AG20443 (cell line): ENCODE results near the gene EPO.
"Not testable (repeated sequence)": the region's sequence is repeated elsewhere in the genome, so short reads cannot be mapped to it uniquely, and the experiment has no call there.

ENCODE experiments used
- DNase-seq: peaks from one replicate; pipeline ENCODE4 v3.0.0; 2012; ENCODE audit warnings: low spot score, mixed read lengths

Gene EPO

DNA sequence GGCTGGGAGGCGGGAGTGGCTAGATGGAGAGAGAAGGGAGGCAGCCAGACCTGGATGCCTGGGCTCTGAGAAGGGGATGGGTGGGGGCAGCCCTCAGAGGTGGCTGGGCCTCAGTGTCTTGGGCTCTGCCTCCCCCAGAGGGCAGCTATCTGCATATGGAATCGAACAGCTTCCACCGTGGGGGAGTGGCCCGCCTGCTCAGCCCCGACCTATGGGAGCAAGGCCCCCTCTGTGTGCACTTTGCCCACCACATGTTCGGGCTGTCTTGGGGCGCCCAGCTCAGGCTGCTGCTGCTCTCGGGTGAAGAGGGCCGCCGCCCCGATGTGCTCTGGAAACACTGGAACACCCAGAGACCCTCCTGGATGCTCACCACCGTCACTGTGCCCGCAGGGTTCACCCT, 16.4 kb downstream of the EPO start:
- no peak for DNase-seq

DNA sequence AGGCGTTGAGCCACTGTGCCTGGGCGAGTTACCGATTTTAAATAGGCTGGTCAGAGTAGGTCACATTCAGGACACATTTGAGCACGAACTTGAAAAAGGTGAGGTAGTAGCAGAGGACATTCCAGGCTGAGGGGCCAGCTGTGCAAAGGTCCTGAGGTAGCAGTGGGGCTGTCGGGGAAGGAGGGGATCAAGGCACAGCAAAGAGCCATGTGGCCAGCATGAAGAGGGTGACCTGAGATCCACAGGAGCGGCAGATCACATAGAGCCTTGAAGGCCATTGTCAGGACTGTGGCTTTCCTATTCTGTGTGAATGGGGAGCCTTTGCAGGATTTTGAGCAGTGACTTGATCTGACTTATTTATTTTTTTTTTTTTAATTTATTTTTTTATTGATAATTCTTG, 19.7 kb downstream of the EPO start:
- DNase-seq = no peak

DNA sequence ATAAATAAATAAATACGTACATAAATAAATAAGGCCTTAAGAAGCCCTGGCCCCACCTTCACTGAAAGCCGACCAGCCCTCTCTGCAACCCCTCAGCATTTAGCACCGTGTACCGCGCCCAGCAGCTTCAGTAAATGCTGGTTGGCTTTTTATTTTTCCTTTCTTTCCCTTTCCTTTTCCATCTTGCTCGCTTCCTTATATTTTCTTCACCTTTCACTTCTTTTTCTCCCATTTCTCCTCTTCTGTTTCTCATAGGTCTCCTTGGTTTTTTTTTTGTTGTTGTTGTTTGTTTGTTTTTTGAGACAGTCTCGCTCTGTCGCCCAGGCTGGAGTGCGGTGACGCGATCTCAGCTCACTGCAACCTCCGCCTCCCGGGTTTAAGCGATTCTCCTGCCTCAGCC, 24.3 kb downstream of the EPO start:
- no peak for DNase-seq

DNA sequence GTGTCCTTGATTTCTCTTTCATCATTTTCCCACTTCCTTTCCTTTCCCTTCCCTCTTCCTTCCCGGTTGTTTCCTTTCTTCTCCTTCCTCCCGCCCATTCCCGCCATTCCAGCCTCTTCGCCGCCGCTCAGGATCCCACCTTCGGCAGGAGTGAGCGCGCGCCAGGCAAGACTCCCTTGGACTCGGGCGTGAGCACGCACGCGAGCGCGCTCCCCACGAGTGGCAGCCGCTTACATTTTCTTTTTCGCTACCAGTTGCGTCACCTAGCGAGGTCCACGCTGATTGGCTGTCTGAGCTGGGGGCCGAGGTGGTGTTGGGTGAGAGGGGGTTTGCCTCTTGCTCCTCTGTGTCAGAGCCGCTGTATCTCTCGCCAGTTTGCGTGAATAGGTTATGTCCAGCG, 24.9 kb downstream of the EPO start:
- peak; percentile 82 for DNase-seq

DNA sequence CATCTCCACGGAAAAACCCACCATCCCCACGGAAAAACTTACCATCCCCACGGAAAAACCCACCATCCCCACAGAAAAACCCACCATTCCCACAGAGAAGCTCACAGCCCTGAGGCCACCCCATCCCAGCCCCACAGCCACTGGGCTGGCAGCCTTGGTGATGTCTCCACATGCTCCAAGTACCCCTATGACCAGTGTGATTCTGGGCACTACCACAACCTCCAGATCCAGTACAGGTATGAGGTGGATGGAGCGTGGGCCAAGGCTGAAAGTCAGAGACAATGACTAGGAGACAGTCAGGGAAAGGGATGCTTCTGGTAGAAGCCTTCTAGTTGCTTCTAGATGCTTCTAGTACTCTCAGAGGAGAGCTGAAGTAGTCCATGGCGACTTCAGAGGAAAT, 32.7 kb downstream of the EPO start:
- no peak for DNase-seq

DNA sequence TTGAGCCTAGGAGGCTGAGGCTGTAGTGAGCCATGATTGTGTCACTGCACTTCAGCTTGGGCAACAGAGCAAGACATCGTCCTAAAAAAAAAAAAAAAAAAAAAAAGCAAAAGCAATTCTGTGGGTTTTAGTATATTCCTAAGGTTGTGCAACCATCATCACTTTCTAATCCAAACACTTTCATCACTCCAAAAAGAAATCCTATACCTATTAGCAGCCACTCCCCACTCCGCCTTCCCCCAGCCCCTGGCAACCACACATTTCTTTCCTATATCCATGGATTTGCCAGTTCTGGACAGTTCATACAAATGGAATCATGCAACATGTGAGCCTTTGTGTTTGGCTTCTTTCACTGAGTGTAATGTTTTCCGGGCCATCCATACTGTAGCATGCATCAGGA, 33.5 kb downstream of the EPO start:
- DNase-seq = no peak

DNA sequence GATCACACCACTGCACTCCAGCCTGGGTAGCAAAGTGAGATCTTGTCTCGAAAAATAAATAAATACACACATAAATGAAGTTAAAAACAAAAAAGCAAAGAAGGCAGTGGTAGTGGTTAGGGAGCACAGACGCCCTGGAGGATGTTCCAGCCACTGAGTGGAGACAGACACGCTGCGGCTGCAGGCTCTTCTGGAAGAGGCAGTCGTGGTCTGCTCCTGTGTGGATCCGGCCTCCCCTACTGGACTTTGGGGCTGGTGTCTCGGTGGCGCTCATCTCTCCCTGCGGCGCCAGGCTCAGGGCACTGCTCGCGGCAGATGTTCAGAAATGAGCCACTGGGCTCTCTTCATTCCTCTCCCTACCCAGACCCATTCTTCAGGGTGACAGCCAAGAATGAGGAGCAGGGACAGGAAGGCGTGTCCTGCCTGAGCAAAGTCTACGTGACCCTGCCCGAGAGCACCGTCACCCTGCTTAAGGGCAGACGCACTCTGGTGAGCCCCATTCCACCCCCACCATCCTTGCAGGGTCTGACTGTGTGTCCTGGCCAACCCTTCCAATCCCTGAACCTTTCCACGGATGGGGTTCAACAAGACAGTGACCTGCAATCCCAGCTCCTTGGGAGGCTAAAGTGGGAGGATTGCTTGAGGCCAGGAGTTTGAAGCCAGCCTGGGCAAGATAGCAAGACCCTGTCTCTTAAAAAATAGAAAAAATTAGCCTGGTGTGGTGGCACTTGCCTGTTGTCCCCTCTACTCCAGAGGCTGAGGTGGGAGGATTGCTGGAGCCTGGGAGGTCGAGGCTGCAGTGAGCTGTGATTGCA, 39.3 kb downstream of the EPO start:
- DNase-seq = no peak

DNA sequence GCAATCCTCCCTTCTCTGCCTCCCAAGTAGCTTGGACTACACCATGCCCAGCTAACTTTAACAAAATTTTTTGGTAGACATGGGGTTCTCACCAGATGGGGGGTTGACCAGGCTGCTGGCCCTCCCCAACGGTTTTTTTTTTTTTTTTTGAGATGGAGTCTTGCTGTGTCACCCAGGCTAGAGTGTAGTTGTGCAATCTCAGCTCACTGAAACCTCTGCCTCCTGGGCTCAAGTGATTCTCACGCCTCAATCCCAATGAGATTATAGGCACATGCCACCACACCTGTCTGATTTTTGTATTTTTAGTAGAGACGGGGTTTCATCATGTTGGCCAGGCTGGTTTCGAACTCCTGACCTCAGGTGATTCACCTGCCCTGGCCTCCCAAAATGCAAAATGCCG, 42.6 kb downstream of the EPO start:
- DNase-seq = not testable (repeated sequence)

DNA sequence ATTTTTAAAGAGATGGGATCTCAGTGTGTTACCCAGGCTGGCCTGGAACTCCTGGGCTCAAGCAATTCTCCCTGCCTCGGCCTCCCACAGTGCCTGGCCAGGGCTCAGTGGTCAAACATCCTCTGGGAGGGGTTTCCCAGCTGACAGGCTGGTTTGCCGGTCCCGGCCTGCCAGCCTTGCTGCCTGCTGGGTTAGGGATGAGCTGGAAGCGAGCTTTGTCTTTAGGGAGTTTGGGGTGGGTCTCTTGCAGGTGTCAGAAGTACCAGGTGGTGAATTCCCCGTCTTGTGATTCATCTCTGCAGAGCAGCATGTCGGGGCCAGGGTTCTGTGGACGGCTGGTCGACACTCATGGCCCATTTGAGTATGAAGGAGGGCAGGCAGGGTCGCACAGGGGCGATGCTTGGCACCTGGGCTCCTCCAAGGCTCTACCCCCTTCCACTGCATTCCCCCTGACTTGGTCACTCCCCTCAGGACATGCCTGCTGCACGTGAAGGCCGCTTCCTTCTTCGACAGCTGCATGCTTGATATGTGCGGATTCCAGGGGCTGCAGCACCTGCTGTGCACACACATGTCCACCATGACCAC, 43.4 kb downstream of the EPO start:
- no peak for DNase-seq

DNA sequence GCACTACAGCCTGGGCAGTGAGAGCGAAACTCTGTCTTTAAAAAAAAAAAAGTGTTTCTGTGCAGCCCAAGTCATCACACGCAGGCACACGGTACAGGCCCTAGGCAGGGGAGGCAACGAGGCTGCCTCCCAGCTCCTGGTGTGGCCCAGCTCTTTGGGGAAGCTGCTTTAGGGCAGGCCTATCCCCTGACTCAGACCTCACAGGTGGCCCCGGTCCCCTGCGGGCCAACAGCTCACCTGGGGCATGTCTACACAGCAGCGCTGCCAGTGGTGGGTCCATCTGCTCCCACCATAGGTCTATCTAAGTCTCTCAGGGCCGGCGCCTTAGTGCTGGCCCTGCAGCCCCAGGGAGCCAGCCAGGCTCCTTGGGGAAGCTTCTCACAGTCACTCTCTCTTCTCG, 44.6 kb downstream of the EPO start:
- DNase-seq = no peak

DNA sequence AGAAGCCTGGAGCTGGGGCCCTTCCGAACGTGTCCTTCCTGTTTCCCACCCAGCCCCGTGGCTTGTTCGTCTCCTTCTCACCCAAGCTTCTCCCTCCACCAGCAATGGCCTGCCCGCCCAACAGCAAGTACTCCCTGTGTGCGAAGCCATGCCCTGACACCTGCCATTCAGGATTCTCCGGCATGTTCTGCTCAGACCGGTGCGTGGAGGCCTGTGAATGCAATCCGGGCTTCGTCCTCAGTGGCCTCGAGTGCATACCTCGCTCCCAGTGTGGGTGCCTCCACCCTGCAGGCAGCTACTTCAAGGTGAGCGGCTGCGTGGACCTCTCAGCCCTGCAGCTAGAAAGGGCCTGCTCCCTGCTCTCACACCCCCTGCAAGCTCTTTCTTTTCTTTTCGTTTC, 45.0 kb downstream of the EPO start:
- no peak for DNase-seq

DNA sequence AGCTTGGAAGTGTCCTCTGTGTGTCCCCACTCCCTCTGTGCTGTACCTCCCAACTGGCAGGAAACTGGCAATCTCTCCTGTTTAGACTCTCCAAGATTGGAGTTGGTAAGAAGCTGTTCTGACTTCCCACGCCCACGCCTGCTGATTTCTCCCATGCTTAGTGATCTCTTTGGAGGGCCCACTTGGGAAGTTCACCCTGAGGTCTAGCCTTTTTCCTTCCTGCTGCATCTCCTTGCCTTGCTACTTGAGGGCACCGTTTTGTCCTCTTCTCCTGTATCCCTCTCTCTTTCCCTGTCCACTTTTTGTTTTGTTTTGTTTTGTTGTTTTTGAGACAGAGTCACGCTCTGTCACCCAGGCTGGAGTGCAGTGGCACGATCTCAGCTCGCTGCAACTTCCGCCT, 48.5 kb downstream of the EPO start:
- no peak for DNase-seq
